CD4-positive, alpha-beta memory T cell (primary cell): ENCODE results near the gene PLEKHA1. TPM values are rescaled to one million over a fixed set of nuclear protein-coding genes. Genes with fewer than 3 reads are reported as not detected.

Experiments
- CTCF ChIA-PET: fragments of 350-600 bp; sonication (Branson Sonifier 250); formaldehyde crosslinking; loops from one replicate; lab custom pipeline; 2021; ENCODE audit warnings: inconsistent platforms; ENCODE audit not compliant: partially characterized antibody; lab: Charles Lee
- POLR2A ChIA-PET: fragments of 350-600 bp; sonication (Branson Sonifier 250); formaldehyde crosslinking; loops from one replicate; lab custom pipeline; 2021; ENCODE audit not compliant: partially characterized antibody; lab: Charles Lee
- DNase-seq, 5 donors: peaks; one replicate each; pipeline versions ENCODE4 v3.0.0 to v3.0.0-alpha.2; 2020 to 2022; ENCODE audit warnings: mixed read lengths in 1 of 5
- H3K27ac ChIP-seq: one replicate; pipeline ENCODE4 v1.7.0; 2013; ENCODE audit warnings: low read depth, low read length
- H3K27me3 ChIP-seq: 2 replicates; pipeline ENCODE4 v1.7.0; 2013; ENCODE audit warnings: mild to moderate bottlenecking, low read length, moderate library complexity; ENCODE audit not compliant: insufficient read depth
- H3K36me3 ChIP-seq: 2 replicates; pipeline ENCODE4 v1.7.0; 2013; ENCODE audit warnings: mild to moderate bottlenecking, low read length, moderate library complexity; ENCODE audit not compliant: insufficient read depth
- H3K4me1 ChIP-seq: 2 replicates; pipeline ENCODE4 v1.7.0; 2013; ENCODE audit warnings: mild to moderate bottlenecking, low read length, moderate library complexity; ENCODE audit not compliant: insufficient read depth
- H3K4me3 ChIP-seq, 2 donors: one replicate each; pipeline ENCODE4 v1.7.0; 2013; ENCODE audit warnings: low read length in 2 of 2, mild to moderate bottlenecking in 1 of 2
- H3K9me3 ChIP-seq, 2 donors: one replicate each; pipeline ENCODE4 v1.7.0; 2013; ENCODE audit warnings: low read length in 2 of 2, control low read depth in 1 of 2; ENCODE audit not compliant: control insufficient read depth in 1 of 2
- H3K27ac Mint-ChIP-seq, 7 donors: one replicate each; pipeline ENCODE4 v1.8.0; 2020 to 2021; ENCODE audit warnings: mixed read lengths in 7 of 7, mild to moderate bottlenecking in 6 of 7, inconsistent platforms in 3 of 7, moderate library complexity in 3 of 7
- H3K27me3 Mint-ChIP-seq, 2 donors: one replicate each; pipeline ENCODE4 v1.8.0; 2020 to 2021; ENCODE audit warnings: mixed read lengths in 2 of 2
- H3K36me3 Mint-ChIP-seq, 2 donors: one replicate each; pipeline ENCODE4 v1.8.0; 2020 to 2021; ENCODE audit warnings: mixed read lengths in 2 of 2, inconsistent platforms in 1 of 2, mild to moderate bottlenecking in 1 of 2
- H3K4me1 Mint-ChIP-seq, 4 donors: one replicate each; pipeline ENCODE4 v1.8.0; 2020 to 2021; ENCODE audit warnings: mixed read lengths in 4 of 4, mild to moderate bottlenecking in 1 of 4
- H3K4me3 Mint-ChIP-seq, 8 donors: one replicate each; pipeline ENCODE4 v1.8.0; 2020 to 2021; ENCODE audit warnings: mixed read lengths in 8 of 8, mild to moderate bottlenecking in 7 of 8, moderate library complexity in 6 of 8, inconsistent platforms in 3 of 8
- H3K9me3 Mint-ChIP-seq, 8 donors: one replicate each; pipeline ENCODE4 v1.8.0; 2020 to 2021; ENCODE audit warnings: mixed read lengths in 8 of 8, mild to moderate bottlenecking in 5 of 8, inconsistent platforms in 3 of 8, moderate library complexity in 1 of 8
- intact Hi-C: fragments of 100-400 bp; cut with micrococcal nuclease; formaldehyde crosslinking; loops from one replicate; pipeline ENCODE4 v1.15.1; 2023
- polyA plus RNA-seq, 2 donors: library from polyadenylated mRNA; unstranded; fragments of 300-500 nt; fragmentation: Illumina TruSeq; gene quantifications; one replicate each; pipeline ENCODE4 v1.2.3, GENCODE V29; 2021
- total RNA-seq, 2 experiments: library from RNA; stranded (reverse); gene quantifications; one replicate each; pipeline ENCODE4 v1.2.3, GENCODE V29; 2021

The PLEKHA1 gene
- total and polyA plus RNA-seq, 4 experiments from 2014 or later, result 62.9 to 92.9 (median 80.1) TPM

- Mint-ChIP-seq H3K27me3 (peaks cover 0 to 4% of the 10 kb centered on the region in 2 donors), H3K36me3 (peaks cover 0 to 5% of the 10 kb centered on the region in 2 donors), H3K4me1 (no peaks in the 10 kb centered on the region), H3K27ac (no peak overlapping the region), H3K4me3 (no peak overlapping the region), H3K9me3 (peaks cover 4 to 21% (median 11%) of the 10 kb centered on the region in 8 donors)
- Histone ChIP-seq H3K4me1 (no peaks in the 10 kb centered on the region), H3K36me3 (no peaks in the 10 kb centered on the region), H3K27ac (no peak overlapping the region), H3K9me3 (no peaks in the 10 kb centered on the region), H3K27me3 (no peaks in the 10 kb centered on the region), H3K4me3 (no peak overlapping the region)
- DNase-seq, result no peak
- ChIA-PET CTCF (interaction anchor here (1.2 to 3.7 kb wide), 3 partner anchors 15 to 76 kb away, joined by 3 to 13 read pairs (median 3); no protein-coding TSS in a partner anchor), POLR2A (no interaction called here)
- intact Hi-C loops, result no loop called here
Measured at GRCh38 chr10:122357685-122358084, 16.8 kb upstream of the PLEKHA1 start.

- Histone ChIP-seq H3K4me1 (no peaks in the 10 kb centered on the region), H3K9me3 (no peaks in the 10 kb centered on the region), H3K27ac (no peak overlapping the region), H3K27me3 (no peaks in the 10 kb centered on the region), H3K36me3 (no peaks in the 10 kb centered on the region), H3K4me3 (no peak overlapping the region)
- Mint-ChIP-seq H3K36me3 (peaks cover 0 to 5% of the 10 kb centered on the region in 2 donors), H3K27me3 (peaks cover 0 to 1% of the 10 kb centered on the region in 2 donors), H3K4me3 (no peak overlapping the region), H3K27ac (no peak overlapping the region), H3K4me1 (no peaks in the 10 kb centered on the region), H3K9me3 (peaks cover 4 to 21% (median 11%) of the 10 kb centered on the region in 8 donors)
- CTCF ChIA-PET, result interaction anchor here (0.9 to 1.9 kb wide), 3 partner anchors 10 to 75 kb away, joined by 3 to 6 read pairs (median 3); no protein-coding TSS in a partner anchor
- POLR2A ChIA-PET, result interaction anchor here (0.6 kb wide), 1 partner anchor 15 kb away, joined by 3 read pairs; no protein-coding TSS in a partner anchor
- intact Hi-C loops, result no loop called here
- no peak for DNase-seq
Measured at GRCh38 chr10:122359621-122360020, 14.9 kb upstream of the PLEKHA1 start.

GRCh38 chr10:122361046-122361445 lies 13.5 kb upstream of the PLEKHA1 start:
- DNase-seq, result no peak
- Histone ChIP-seq H3K36me3 (no peaks in the 10 kb centered on the region), H3K27ac (no peak overlapping the region), H3K4me3 (no peak overlapping the region), H3K4me1 (no peaks in the 10 kb centered on the region), H3K27me3 (no peaks in the 10 kb centered on the region), H3K9me3 (no peaks in the 10 kb centered on the region)
- ChIA-PET CTCF (interaction anchor here (1.2 to 1.9 kb wide), 2 partner anchors 13 to 74 kb away, joined by 3 to 6 read pairs; partner anchors contain the start of gene PLEKHA1), POLR2A (interaction anchor here (1.1 kb wide), 1 partner anchor 13 kb away, joined by 3 read pairs; no protein-coding TSS in a partner anchor)
- Mint-ChIP-seq H3K4me3 (no peak overlapping the region), H3K9me3 (peaks cover 4 to 21% (median 11%) of the 10 kb centered on the region in 8 donors), H3K27me3 (peaks cover 1 to 4% of the 10 kb centered on the region in 2 donors), H3K4me1 (no peaks in the 10 kb centered on the region), H3K27ac (no peak overlapping the region), H3K36me3 (peaks cover 0 to 5% of the 10 kb centered on the region in 2 donors)
- intact Hi-C loops, result no loop called here

GRCh38 chr10:122362031-122362592 lies 12.4 kb upstream of the PLEKHA1 start:
- POLR2A ChIA-PET, result no interaction called here
- H3K4me1 Mint-ChIP-seq, result no peaks in the 10 kb centered on the region
- Histone ChIP-seq H3K27me3 (no peaks in the 10 kb centered on the region), H3K9me3 (no peaks in the 10 kb centered on the region), H3K36me3 (no peaks in the 10 kb centered on the region), H3K27ac (no peak overlapping the region), H3K4me1 (no peaks in the 10 kb centered on the region), H3K4me3 (no peak overlapping the region)
- H3K36me3 Mint-ChIP-seq, result peaks cover 0 to 5% of the 10 kb centered on the region in 2 donors
- H3K9me3 Mint-ChIP-seq, result peaks cover 4 to 21% (median 10%) of the 10 kb centered on the region in 8 donors
- intact Hi-C loops, result no loop called here
- peaks cover 5 to 7% of the 10 kb centered on the region in 2 donors for H3K27me3 Mint-ChIP-seq
- DNase-seq, result no peak
- CTCF ChIA-PET, result no interaction called here
- H3K4me3 Mint-ChIP-seq, result no peak overlapping the region
- peak overlapping the region in 1 of 7 donors; percentile 22 for H3K27ac Mint-ChIP-seq

GRCh38 chr10:122362621-122363020 lies 11.9 kb upstream of the PLEKHA1 start:
- Mint-ChIP-seq H3K9me3 (peaks cover 4 to 18% (median 11%) of the 10 kb centered on the region in 8 donors), H3K4me3 (no peak overlapping the region), H3K27ac (peak overlapping the region in 1 of 7 donors; percentile 22), H3K36me3 (peaks cover 0 to 5% of the 10 kb centered on the region in 2 donors), H3K27me3 (peaks cover 5 to 9% of the 10 kb centered on the region in 2 donors), H3K4me1 (no peaks in the 10 kb centered on the region)
- Histone ChIP-seq H3K36me3 (no peaks in the 10 kb centered on the region), H3K27ac (no peak overlapping the region), H3K9me3 (no peaks in the 10 kb centered on the region), H3K4me1 (no peaks in the 10 kb centered on the region), H3K4me3 (no peak overlapping the region), H3K27me3 (no peaks in the 10 kb centered on the region)
- ChIA-PET POLR2A (no interaction called here), CTCF (no interaction called here)
- DNase-seq, result no peak
- intact Hi-C loops, result no loop called here

- no peak overlapping the region for H3K4me3 Mint-ChIP-seq
- H3K36me3 ChIP-seq, result no peaks in the 10 kb centered on the region
- no peak for DNase-seq
- no peaks in the 10 kb centered on the region for H3K27me3 ChIP-seq
- intact Hi-C loops, result no loop called here
- H3K4me1 ChIP-seq, result no peaks in the 10 kb centered on the region
- no peak overlapping the region for H3K4me3 ChIP-seq
- peaks cover 4 to 12% (median 8%) of the 10 kb centered on the region in 8 donors for H3K9me3 Mint-ChIP-seq
- ChIA-PET POLR2A (no interaction called here), CTCF (no interaction called here)
- no peaks in the 10 kb centered on the region for H3K9me3 ChIP-seq
- no peak overlapping the region for H3K27ac ChIP-seq
- no peak overlapping the region for H3K27ac Mint-ChIP-seq
- peaks cover 0 to 5% of the 10 kb centered on the region in 2 donors for H3K36me3 Mint-ChIP-seq
- peaks cover 5 to 9% of the 10 kb centered on the region in 2 donors for H3K27me3 Mint-ChIP-seq
- no peaks in the 10 kb centered on the region for H3K4me1 Mint-ChIP-seq
Measured at GRCh38 chr10:122363311-122363710, 11.2 kb upstream of the PLEKHA1 start.

- H3K4me3 ChIP-seq, result no peak overlapping the region
- Mint-ChIP-seq H3K4me1 (no peaks in the 10 kb centered on the region), H3K4me3 (no peak overlapping the region), H3K36me3 (peaks cover 0 to under 1% of the 10 kb centered on the region in 2 donors), H3K27me3 (peaks cover 8 to 9% of the 10 kb centered on the region in 2 donors), H3K9me3 (peaks cover under 1 to 6% (median 2%) of the 10 kb centered on the region in 8 donors), H3K27ac (no peak overlapping the region)
- intact Hi-C loops, result no loop called here
- POLR2A ChIA-PET, result no interaction called here
- CTCF ChIA-PET, result no interaction called here
- no peaks in the 10 kb centered on the region for H3K36me3 ChIP-seq
- no peaks in the 10 kb centered on the region for H3K27me3 ChIP-seq
- H3K9me3 ChIP-seq, result no peaks in the 10 kb centered on the region
- no peak for DNase-seq
- no peak overlapping the region for H3K27ac ChIP-seq
- no peaks in the 10 kb centered on the region for H3K4me1 ChIP-seq
Measured at GRCh38 chr10:122363722-122364463, 10.6 kb upstream of the PLEKHA1 start.
